Muscle layer of colon (tissue), 2 donors: Measurements from ENCODE around the gene ZNF280B.
A peak's percentile ranks its signal among the peaks of the same experiment; 100 is the strongest.
"Not testable (repeated sequence)": the region's sequence is repeated elsewhere in the genome, so short reads cannot be mapped to it uniquely, and the experiment has no call there.

Experiments used
- H3K27ac ChIP-seq: one replicate; pipeline ENCODE4 v1.7.0; 2013; ENCODE audit warnings: low read depth, mild to moderate bottlenecking, low read length, moderate library complexity
- H3K27me3 ChIP-seq, 2 donors: one replicate each; pipeline ENCODE4 v1.7.0; 2013; ENCODE audit warnings: low read length in 2 of 2, mild to moderate bottlenecking in 2 of 2; ENCODE audit not compliant: insufficient read depth in 2 of 2, control insufficient read depth in 1 of 2
- H3K36me3 ChIP-seq: one replicate; pipeline ENCODE4 v1.7.0; 2013; ENCODE audit warnings: mild to moderate bottlenecking, low read length; ENCODE audit not compliant: insufficient read depth
- H3K4me1 ChIP-seq: one replicate; pipeline ENCODE4 v1.7.0; 2013; ENCODE audit warnings: mild to moderate bottlenecking, low read length; ENCODE audit not compliant: insufficient read depth
- H3K4me3 ChIP-seq, 2 donors: one replicate each; pipeline ENCODE4 v1.7.0; 2013; ENCODE audit warnings: low read length in 2 of 2, low read depth in 1 of 2, mild to moderate bottlenecking in 1 of 2, moderate library complexity in 1 of 2
- H3K9ac ChIP-seq: one replicate; pipeline ENCODE4 v1.7.0; 2013; ENCODE audit warnings: low read length
- H3K9me3 ChIP-seq: one replicate; pipeline ENCODE4 v1.7.0; 2013; ENCODE audit warnings: mild to moderate bottlenecking, low read length
- donor health status: abdominal sarcoma.
- donor health status: Adenocarcinoma of cecum.

ZNF280B gene

DNA sequence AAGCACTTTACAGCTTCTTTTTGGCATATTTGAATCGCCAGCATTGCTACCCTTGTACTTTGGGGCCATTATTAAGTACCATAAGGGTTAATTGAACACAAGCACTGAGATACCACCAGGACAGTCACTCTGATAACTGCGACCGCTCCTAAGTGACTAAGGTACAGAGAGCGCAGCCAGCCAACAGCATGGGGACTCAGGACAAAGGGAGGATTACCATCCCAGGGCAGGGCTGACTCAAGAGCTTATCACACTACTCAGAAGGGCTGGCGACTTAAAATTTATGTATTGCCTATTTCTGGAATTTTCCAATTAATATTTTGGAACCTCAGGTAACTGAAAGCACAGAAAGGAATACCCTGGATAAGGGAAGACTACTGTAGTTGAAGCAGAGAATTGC lies 11.0 kb upstream of the ZNF280B start:
- Histone ChIP-seq H3K4me3 (no peak overlapping the region), H3K9me3 (no peaks in the 10 kb centered on the region), H3K36me3 (no peaks in the 10 kb centered on the region), H3K9ac (no peak overlapping the region), H3K27ac (no peak overlapping the region), H3K4me1 (no peaks in the 10 kb centered on the region), H3K27me3 (no peaks in the 10 kb centered on the region)

DNA sequence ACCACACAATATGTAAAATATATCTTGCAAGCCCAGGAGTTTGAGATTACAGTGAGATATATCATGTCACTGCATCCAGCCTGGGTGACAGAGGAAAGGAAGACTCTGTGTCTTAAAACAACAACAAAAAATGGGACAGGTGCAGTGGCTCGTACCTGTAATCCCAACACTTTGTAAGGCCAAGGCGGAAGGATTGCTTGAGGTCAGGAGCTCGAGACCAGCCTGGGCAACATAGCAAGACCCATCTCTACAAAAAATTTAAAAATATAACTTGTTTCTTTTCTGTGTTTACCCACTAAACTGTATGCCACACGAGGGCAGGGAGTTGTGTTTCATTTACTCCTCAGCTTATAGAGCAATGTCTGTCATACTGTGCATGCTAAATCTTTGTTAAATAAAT lies 8.4 kb upstream of the ZNF280B start:
- H3K9me3 ChIP-seq: no peaks in the 10 kb centered on the region
- H3K36me3 ChIP-seq: no peaks in the 10 kb centered on the region
- no peaks in the 10 kb centered on the region for H3K27me3 ChIP-seq
- no peak overlapping the region for H3K4me3 ChIP-seq
- no peaks in the 10 kb centered on the region for H3K4me1 ChIP-seq
- no peak overlapping the region for H3K27ac ChIP-seq
- H3K9ac ChIP-seq: no peak overlapping the region

DNA sequence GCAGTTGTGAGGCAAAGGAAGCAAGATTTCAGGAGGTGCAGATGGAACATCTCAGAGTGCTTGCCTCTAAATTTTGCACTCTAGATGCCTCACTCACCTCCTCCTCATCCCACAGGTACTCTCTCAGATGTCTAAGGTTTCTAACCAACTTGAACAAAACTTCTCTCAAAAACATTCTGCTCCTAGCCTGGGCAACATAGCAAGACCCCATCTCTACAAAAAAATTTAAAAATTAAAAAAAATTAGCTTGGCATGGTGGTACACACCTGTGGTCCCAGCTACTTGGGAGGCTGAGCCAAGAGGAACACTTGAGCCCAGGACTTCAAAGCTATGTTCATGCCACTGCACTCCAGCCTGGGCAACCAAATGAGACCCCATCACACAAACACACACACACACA lies 7.3 kb upstream of the ZNF280B start:
- Histone ChIP-seq H3K27me3 (no peaks in the 10 kb centered on the region), H3K4me3 (no peak overlapping the region), H3K9ac (no peak overlapping the region), H3K9me3 (no peaks in the 10 kb centered on the region), H3K36me3 (no peaks in the 10 kb centered on the region), H3K27ac (no peak overlapping the region), H3K4me1 (no peaks in the 10 kb centered on the region)

DNA sequence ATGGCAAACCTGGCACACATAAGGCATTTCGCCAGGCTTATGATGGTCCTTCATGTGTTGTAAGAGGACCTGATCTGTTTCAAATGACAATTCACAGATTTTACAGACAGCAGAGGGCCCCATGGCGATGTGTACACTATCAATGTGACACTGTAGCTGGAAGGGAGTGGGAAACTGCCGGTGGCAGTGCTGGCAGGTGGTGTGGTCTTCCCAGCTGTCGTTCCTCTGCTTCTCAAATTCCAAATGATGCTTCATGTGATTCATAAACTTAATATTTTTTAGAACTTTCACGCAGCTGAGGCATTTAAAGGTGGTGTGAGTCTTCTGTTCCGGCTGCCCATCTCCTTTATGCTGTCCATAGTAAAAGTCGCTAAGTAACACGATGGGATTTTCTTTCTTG lies 5.9 kb upstream of the ZNF280B start:
- H3K9me3 ChIP-seq, H3K27ac ChIP-seq, H3K27me3 ChIP-seq, H3K4me3 ChIP-seq, H3K9ac ChIP-seq, H3K36me3 ChIP-seq, H3K4me1 ChIP-seq: not testable (repeated sequence)

DNA sequence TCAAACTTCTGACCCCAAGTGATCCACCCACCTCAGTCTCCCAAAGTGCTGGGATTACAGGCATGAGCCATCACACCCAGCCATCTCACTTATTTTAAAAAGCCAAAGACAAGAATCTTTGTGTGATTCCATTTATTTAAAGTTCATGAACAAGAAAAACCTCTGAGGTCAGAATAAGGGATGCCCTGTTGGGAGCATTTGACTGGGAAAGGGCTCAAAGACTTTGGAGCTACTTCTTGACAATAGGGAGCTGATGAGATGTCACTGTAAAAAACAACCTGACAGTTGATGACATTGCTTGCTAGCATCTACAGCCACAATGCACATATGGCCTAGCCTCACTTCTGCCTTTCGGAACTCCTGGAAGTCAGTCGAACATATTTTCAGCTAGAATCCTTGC lies 5.1 kb upstream of the ZNF280B start:
- Histone ChIP-seq H3K4me1 (no peaks in the 10 kb centered on the region), H3K9me3 (no peaks in the 10 kb centered on the region), H3K36me3 (no peaks in the 10 kb centered on the region), H3K27me3 (no peaks in the 10 kb centered on the region), H3K4me3 (no peak overlapping the region), H3K27ac (no peak overlapping the region), H3K9ac (no peak overlapping the region)

DNA sequence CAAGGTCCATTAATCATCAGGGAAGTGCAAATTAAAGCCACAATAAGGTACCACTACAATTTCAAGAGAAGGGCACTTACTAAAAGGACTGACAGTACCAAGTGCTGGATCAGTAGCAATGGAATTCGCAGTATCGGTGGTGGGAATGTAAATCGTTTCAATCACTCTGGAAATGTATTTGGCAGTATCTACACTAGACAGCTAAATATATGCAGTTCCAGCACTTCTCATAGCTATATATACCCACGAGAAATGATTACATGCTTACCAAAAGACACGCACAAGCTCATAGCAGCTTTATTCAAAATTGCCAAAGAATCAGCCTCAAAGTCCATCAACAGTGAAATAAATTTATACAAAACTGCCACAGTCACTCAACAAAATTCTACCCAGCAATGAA lies 4.4 kb upstream of the ZNF280B start:
- Histone ChIP-seq H3K9ac (no peak overlapping the region), H3K4me1 (no peaks in the 10 kb centered on the region), H3K9me3 (no peaks in the 10 kb centered on the region), H3K36me3 (no peaks in the 10 kb centered on the region), H3K27me3 (no peaks in the 10 kb centered on the region), H3K27ac (no peak overlapping the region), H3K4me3 (no peak overlapping the region)

DNA sequence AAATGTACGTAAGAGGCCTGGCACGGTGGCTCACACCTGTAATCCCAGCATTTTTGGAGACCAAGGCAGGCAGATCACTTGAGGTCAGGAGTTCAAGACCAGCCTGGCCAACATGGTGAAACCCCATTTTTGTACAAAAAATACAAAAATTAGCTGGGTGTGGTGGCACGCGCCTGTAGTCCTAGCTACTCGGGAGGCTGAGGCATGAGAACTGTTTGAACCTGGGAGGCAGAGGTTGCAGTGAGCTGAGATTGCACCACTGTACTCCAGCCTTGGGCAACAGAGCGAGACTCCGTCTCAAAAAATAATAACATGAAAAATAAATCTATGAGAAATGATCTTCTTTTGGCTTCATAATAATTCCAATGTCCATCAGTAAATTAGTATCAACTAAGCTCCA lies 2.3 kb upstream of the ZNF280B start:
- H3K27me3 ChIP-seq, H3K27ac ChIP-seq, H3K4me3 ChIP-seq, H3K9me3 ChIP-seq, H3K9ac ChIP-seq, H3K4me1 ChIP-seq, H3K36me3 ChIP-seq: not testable (repeated sequence)

DNA sequence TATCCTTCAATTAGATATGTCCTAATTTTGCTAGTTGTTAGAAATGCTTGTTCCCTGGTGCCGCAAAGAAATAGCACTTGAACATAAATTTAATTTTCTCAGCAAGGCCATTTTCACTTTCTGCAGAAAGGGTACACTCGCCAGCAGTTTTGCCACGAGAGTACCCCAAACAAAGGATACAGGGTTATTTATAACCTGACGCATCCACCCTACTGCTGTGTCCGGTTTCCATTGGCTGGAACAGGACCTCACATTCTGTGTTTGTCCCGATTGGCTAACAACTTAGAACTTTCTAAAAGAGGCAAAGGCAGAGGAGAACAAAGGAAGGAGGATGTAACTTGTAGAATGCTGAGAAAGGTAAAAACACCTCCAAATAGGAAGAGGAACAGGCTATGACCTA lies 1.4 kb upstream of the ZNF280B start:
- not testable (repeated sequence) for H3K27ac ChIP-seq, H3K4me3 ChIP-seq, H3K9me3 ChIP-seq, H3K9ac ChIP-seq, H3K4me1 ChIP-seq, H3K36me3 ChIP-seq, H3K27me3 ChIP-seq

DNA sequence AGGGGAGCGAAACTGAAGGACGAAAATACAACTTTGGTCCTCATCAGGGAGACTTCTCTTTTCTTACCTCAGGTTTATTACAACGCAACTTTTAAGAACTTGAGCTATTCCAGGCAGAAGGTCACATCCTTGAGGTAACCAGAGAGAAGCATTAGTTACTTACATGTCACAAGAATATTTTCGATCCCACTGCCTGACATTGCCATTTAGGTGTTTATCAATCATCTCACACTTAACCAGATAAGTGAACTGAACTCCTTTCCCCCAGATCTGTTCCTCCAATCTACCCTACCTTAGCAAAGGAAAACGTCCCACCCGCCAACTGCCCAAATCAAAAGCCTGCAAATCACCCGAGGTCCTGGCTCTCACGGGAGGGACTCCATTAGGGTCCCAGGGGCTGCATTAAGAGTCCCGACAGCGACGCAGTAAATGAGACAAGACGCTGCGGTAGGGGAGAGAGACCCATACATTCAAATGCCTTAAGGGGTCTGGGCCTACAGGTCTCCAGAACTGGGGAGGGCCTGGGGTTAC lies 734 bp downstream of the ZNF280B start:
- Histone ChIP-seq H3K27me3 (no peaks in the 10 kb centered on the region), H3K9me3 (no peaks in the 10 kb centered on the region), H3K36me3 (no peaks in the 10 kb centered on the region), H3K9ac (no peak overlapping the region), H3K27ac (peak overlapping the region; percentile 75), H3K4me1 (no peaks in the 10 kb centered on the region), H3K4me3 (peak overlapping the region; percentile 54 to 68)

DNA sequence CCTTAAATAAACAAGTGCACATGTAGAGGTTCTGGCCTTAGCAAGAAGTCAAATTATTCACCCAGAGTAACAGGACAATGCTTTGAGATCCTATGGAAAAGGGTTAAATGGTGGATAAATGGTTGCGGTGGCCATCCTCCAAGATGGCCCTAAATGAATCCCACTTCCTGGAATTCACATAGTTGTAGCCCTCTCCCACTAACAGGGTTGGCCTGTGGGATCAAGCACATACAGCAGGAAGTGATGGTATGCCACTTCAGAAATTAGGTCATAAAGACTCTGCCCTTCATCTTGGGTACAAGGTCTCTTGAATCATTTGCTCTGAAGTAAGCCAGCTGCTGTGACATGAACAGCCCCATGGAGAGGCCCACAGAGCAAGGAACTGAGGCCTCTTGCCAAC lies 1.8 kb downstream of the ZNF280B start:
- Histone ChIP-seq H3K9ac (no peak overlapping the region), H3K4me1 (no peaks in the 10 kb centered on the region), H3K27me3 (no peaks in the 10 kb centered on the region), H3K4me3 (no peak overlapping the region), H3K9me3 (no peaks in the 10 kb centered on the region), H3K27ac (no peak overlapping the region), H3K36me3 (no peaks in the 10 kb centered on the region)

DNA sequence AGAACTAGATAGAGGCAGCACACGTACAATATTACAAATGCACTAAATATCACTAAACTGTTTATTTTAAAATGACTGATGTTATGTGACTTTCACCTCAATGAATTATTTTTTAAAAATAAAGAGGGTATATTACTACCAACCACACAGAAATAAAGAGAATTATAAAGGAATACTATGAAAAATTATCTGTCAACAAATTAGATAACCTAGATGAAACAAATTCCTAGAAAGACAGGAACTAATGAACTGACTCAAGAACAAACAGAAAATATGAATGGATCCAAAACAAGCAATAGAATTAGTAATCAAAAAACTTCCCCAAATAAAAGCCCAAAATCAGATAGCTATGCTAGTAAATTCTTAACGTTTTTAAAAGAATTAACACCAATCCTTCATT lies 10.3 kb downstream of the ZNF280B start:
- Histone ChIP-seq H3K9ac (no peak overlapping the region), H3K4me1 (no peaks in the 10 kb centered on the region), H3K4me3 (no peak overlapping the region), H3K9me3 (no peaks in the 10 kb centered on the region), H3K36me3 (no peaks in the 10 kb centered on the region), H3K27me3 (no peaks in the 10 kb centered on the region), H3K27ac (no peak overlapping the region)

DNA sequence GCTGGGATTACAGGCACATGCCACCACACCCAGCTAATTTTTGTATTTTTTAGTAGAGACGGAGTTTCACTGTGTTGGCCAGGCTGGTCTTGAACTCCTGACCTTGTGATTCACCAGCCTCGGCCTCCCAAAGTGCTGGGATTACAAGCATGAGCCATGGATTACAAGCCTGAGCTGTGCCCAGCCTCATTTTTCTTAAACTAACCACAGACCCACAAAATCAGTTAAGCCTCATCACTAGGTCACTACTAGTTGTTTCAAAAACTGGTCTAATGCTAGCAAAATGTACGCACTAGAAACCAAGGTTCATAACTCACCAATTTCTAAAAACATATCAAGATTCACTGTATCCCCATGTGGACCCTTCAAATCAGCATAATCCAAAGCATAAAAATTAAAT lies 17.0 kb downstream of the ZNF280B start:
- not testable (repeated sequence) for H3K36me3 ChIP-seq, H3K4me3 ChIP-seq, H3K9ac ChIP-seq, H3K4me1 ChIP-seq, H3K27me3 ChIP-seq, H3K9me3 ChIP-seq, H3K27ac ChIP-seq
